Effector memory CD4-positive, alpha-beta T cell (primary cell): ENCODE data around the gene GREB1.

Source experiments
- DNase-seq, 3 donors: peaks; one replicate each; pipeline ENCODE4 v3.0.0-alpha.2; 2020
- H3K27ac ChIP-seq: 2 replicates; pipeline ENCODE4 v1.7.0; 2013; ENCODE audit warnings: mild to moderate bottlenecking, low read length, moderate library complexity; ENCODE audit not compliant: insufficient read depth, poor library complexity, severe bottlenecking
- H3K27me3 ChIP-seq: replicated peaks from 2 replicates; pipeline ENCODE4 v1.7.0; 2013; ENCODE audit warnings: mild to moderate bottlenecking, low read length; ENCODE audit not compliant: insufficient read depth, control insufficient read depth, poor library complexity, severe bottlenecking
- H3K36me3 ChIP-seq: 2 replicates; pipeline ENCODE4 v1.7.0; 2013; ENCODE audit warnings: mild to moderate bottlenecking, low read length, moderate library complexity; ENCODE audit not compliant: control insufficient read depth, insufficient read depth
- H3K4me1 ChIP-seq: 2 replicates; pipeline ENCODE4 v1.7.0; 2013; ENCODE audit warnings: low read length, mild to moderate bottlenecking; ENCODE audit not compliant: control insufficient read depth, insufficient read depth, poor library complexity, severe bottlenecking
- H3K4me3 ChIP-seq: 2 replicates; pipeline ENCODE4 v1.7.0; 2013; ENCODE audit warnings: low read length, low read depth, mild to moderate bottlenecking; ENCODE audit not compliant: insufficient read depth, poor library complexity, severe bottlenecking
- H3K9me3 ChIP-seq: 2 replicates; pipeline ENCODE4 v1.7.0; 2013; ENCODE audit warnings: mild to moderate bottlenecking, low read length, moderate library complexity; ENCODE audit not compliant: control insufficient read depth

GREB1 gene

GRCh38 chr2:11550901-11551568 lies 17.2 kb downstream of the GREB1 start:
- no peak for DNase-seq
- Histone ChIP-seq H3K27ac (no peak overlapping the region), H3K36me3 (no peaks in the 10 kb centered on the region), H3K27me3 (peaks cover 8% of the 10 kb centered on the region), H3K4me3 (no peak overlapping the region), H3K9me3 (no peaks in the 10 kb centered on the region), H3K4me1 (no peaks in the 10 kb centered on the region)

- no peak overlapping the region for H3K27ac ChIP-seq
- DNase-seq, result no peak
- H3K9me3 ChIP-seq, result no peaks in the 10 kb centered on the region
- H3K4me1 ChIP-seq, result no peaks in the 10 kb centered on the region
- no peak overlapping the region for H3K4me3 ChIP-seq
- peaks cover 8% of the 10 kb centered on the region for H3K27me3 ChIP-seq
- no peaks in the 10 kb centered on the region for H3K36me3 ChIP-seq
Observed at GRCh38 chr2:11551569-11552259, 17.9 kb downstream of the GREB1 start.

DNA sequence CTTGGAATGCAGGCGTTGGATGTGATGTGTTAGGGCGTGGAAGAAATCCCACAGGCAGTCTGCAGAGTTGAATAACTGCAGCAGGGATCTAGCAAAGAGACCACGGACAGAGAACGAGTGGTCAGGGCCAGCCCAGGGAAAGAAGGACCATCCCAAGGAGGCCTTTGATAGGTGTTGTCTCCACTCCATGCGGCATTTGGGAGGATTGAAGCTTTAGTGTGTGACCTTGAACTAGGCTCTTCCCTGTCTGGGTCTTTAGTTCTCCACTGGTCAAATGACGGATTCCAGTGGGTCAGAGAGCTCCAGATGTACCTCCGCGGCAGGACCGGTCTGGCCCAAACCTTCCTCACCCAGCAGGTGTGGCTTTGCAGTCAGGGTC lies 18.4 kb downstream of the GREB1 start:
- Histone ChIP-seq H3K4me1 (no peaks in the 10 kb centered on the region), H3K36me3 (no peaks in the 10 kb centered on the region), H3K27me3 (peaks cover 8% of the 10 kb centered on the region), H3K27ac (no peak overlapping the region), H3K4me3 (no peak overlapping the region), H3K9me3 (no peaks in the 10 kb centered on the region)
- DNase-seq, result no peak

DNA sequence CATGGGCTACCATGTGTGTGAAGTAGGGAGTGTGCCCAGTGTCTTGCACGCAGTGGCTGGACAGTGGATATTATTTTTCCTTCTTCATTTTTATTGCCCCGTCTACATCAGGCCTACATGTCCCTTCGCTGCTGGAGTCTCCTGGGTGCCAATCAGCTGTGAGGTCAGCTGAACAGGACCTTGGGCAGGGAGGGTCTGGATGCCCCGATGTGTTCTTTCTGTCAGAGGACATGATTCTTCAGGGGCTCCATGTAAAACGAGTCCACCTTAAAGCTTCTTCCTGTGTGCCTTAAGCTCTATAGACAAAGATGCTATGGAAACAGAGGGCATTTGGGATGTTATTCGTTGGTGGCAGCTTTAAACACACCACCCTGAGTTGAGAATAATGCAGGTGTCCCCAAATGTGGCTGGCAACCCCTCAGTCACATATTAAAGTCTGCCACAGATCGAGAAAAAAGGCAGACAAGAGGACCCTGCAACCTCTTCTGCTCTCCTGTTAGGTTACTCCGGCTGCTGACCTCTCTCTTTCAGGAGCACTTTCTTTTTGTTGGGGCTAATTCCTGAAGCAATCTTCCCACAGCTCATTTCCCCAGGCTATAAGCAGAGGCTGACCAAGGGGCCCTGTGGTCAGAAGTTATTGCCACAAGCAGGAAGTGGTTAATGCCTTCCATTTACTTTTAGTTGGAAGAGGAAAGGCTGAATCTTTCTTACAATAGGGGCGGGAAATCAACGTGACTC lies 20.0 kb downstream of the GREB1 start:
- Histone ChIP-seq H3K9me3 (no peaks in the 10 kb centered on the region), H3K4me1 (no peaks in the 10 kb centered on the region), H3K36me3 (no peaks in the 10 kb centered on the region), H3K27me3 (peaks cover 8% of the 10 kb centered on the region), H3K27ac (no peak overlapping the region), H3K4me3 (no peak overlapping the region)
- no peak for DNase-seq

- Histone ChIP-seq H3K4me1 (no peaks in the 10 kb centered on the region), H3K36me3 (no peaks in the 10 kb centered on the region), H3K9me3 (no peaks in the 10 kb centered on the region), H3K27ac (no peak overlapping the region), H3K27me3 (peaks cover 8% of the 10 kb centered on the region), H3K4me3 (no peak overlapping the region)
- DNase-seq, result no peak
Observed at GRCh38 chr2:11554399-11554716, 20.5 kb downstream of the GREB1 start.

- H3K27me3 ChIP-seq, result peaks cover 8% of the 10 kb centered on the region
- DNase-seq, result no peak
- no peaks in the 10 kb centered on the region for H3K36me3 ChIP-seq
- no peak overlapping the region for H3K4me3 ChIP-seq
- H3K4me1 ChIP-seq, result no peaks in the 10 kb centered on the region
- H3K9me3 ChIP-seq, result no peaks in the 10 kb centered on the region
- H3K27ac ChIP-seq, result no peak overlapping the region
Observed at GRCh38 chr2:11556101-11556806, 22.4 kb downstream of the GREB1 start.

DNA sequence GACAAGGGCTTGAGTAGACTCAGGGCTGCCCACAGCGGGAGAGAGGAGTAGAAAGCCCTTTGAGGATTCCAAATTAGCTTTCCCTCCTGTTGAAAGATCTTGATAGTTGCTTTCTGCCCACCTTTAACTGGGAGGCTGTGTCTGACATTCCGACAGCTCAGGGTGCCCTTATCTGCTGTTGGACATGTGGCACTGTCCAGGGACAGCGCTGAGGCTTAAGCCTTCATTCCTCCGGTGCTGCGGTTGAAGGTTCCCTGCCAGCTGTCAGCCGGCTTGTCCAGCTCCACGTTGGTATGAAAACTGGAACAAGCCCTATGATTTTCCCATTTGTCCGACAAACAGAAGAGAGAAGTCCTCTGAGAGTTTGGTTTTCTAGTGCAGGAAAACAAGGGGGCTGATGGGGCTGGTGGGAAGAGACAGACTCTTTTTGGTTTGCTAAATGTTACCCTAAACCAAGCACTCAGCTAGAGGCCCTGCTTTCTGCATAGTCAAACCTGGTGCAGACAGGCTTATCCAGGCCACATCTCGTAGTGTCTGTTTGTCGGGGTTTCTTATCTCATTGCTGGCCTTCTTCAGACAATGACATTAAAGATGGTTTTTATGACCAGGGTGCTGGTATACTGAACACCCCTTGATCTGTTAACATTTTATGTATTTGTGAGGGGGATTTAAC lies 24.5 kb downstream of the GREB1 start:
- no peaks in the 10 kb centered on the region for H3K9me3 ChIP-seq
- no peak for DNase-seq
- no peak overlapping the region for H3K4me3 ChIP-seq
- H3K27ac ChIP-seq, result no peak overlapping the region
- peaks cover 8% of the 10 kb centered on the region for H3K27me3 ChIP-seq
- no peaks in the 10 kb centered on the region for H3K4me1 ChIP-seq
- no peaks in the 10 kb centered on the region for H3K36me3 ChIP-seq

DNA sequence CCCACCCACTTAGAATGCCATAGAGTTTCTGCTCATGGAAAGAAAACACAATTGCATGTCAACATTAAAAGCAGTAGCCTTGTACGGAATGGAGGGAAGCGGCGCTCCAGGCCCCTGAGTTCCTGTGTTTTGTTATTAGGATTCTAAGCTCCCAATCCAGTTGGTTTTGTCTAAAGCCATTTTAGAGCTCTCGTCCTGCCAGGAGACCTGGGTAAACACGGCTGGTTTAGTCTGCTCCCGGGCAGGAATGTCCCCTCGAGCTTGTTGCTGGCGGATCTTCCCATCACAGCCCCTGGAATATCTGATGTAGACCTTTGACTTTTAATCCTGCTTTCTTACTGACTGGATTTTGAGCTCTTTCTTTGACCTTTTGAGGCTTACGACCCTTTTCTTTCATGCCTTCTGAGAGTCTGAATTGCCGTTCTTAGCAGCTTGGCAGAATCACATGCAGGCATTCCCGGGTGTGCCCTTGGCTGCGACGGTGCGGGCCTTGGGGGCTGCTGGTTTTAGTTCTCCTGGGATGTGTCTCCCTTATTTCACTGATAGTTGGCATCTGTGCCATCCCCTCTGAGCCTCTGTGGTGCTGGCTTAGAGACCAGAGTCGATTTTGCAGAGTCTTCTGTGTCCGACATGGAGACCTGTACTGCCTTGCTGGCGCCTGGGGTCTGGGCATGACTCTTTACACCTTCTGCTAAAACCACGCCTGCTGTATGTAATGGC lies 25.4 kb downstream of the GREB1 start:
- no peaks in the 10 kb centered on the region for H3K36me3 ChIP-seq
- no peak overlapping the region for H3K27ac ChIP-seq
- H3K4me3 ChIP-seq, result no peak overlapping the region
- no peaks in the 10 kb centered on the region for H3K4me1 ChIP-seq
- no peaks in the 10 kb centered on the region for H3K9me3 ChIP-seq
- H3K27me3 ChIP-seq, result peaks cover under 1% of the 10 kb centered on the region
- no peak for DNase-seq

DNA sequence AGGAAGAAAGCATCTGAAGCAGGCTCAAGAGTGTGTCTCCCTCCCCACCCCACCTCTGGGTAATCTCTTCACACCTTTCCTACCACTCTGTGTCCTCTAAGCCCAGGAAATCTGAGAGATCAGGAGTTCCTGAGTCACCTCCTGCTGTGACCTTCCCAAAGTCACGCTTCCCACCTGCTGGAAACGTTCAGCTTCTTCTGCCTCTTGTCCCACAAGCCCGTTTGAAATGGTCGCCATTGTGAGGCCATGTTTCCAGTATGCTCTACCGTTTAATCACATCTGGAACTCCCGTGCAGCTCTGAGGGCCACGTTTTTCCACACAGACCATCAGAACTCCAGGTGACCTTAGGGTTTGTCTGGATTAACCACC lies 25.9 kb downstream of the GREB1 start:
- Histone ChIP-seq H3K36me3 (no peaks in the 10 kb centered on the region), H3K27ac (no peak overlapping the region), H3K4me1 (no peaks in the 10 kb centered on the region), H3K27me3 (no peaks in the 10 kb centered on the region), H3K4me3 (no peak overlapping the region), H3K9me3 (no peaks in the 10 kb centered on the region)
- DNase-seq, result no peak
